Adrenal gland (tissue), 12 donors: ENCODE data around the gene MADD. TPM values are rescaled to one million over a fixed set of nuclear protein-coding genes. Genes with fewer than 3 reads are reported as not detected.

Experiments
- DNase-seq, 7 donors: peaks; one replicate each; pipeline ENCODE4 v3.0.0-alpha.2; 2019 to 2020
- H3K27ac ChIP-seq, 5 donors: fragments of 200-600 bp; sonication (generic) in 4 of 5; 1 replicate in 3 of 5; 2 replicates in 2 of 5; pipeline versions ENCODE4 v1.5.1 to v1.8.0; 2016 to 2020; ENCODE audit warnings: mild to moderate bottlenecking in 1 of 5
- H3K27me3 ChIP-seq: fragments of 200-600 bp; 2 replicates; pipeline ENCODE4 v1.8.0; 2021
- H3K36me3 ChIP-seq, 2 donors: fragments of 200-600 bp; replicated peaks in 1 of 2; 1 replicate in 1 of 2; 2 replicates in 1 of 2; pipeline versions ENCODE4 v1.5.1 to v1.8.0; 2018 to 2022
- H3K4me1 ChIP-seq, 2 donors: fragments of 200-600 bp; replicated peaks in 1 of 2; 1 replicate in 1 of 2; 2 replicates in 1 of 2; pipeline versions ENCODE4 v1.5.1 to v1.8.0; 2018 to 2021
- H3K4me3 ChIP-seq, 4 donors: fragments of 200-600 bp; sonication (generic) in 3 of 4; one replicate each; pipeline ENCODE4 v1.5.1; 2016 to 2018
- H3K9me3 ChIP-seq, 3 donors: fragments of 200-600 bp; sonication (generic) in 1 of 3; replicated peaks in 1 of 3; 1 replicate in 2 of 3; 2 replicates in 1 of 3; pipeline versions ENCODE4 v1.5.1 to v1.8.0; 2016 to 2021
- CTCF ChIP-seq, 6 experiments: fragments of 450-650 bp in 4 of 6; fragments of 200-600 bp in 2 of 6; sonication (generic) in 1 of 6; IDR thresholded peaks; 1 replicate in 5 of 6; 2 replicates in 1 of 6; pipeline versions ENCODE4 v1.5.1 to v1.8.0; 2016 to 2021; ENCODE audit warnings: antibody characterized with exemption in 6 of 6, mild to moderate bottlenecking in 2 of 6, moderate library complexity in 1 of 6
- POLR2A ChIP-seq, 2 donors: fragments of 450-650 bp; IDR thresholded peaks; one replicate each; pipeline ENCODE4 v1.6.1; 2017; ENCODE audit warnings: antibody characterized with exemption in 2 of 2, mild to moderate bottlenecking in 2 of 2, moderate library complexity in 1 of 2
- WGBS, 4 donors: extraction: QIAGEN DNeasy Blood & Tissue Kit in 2 of 4; methylation state at CpG; one replicate each; pipeline versions ENCODE4 v1.1.5 to v1.1.7; 2013 to 2017; 5-methylcytosine and 5-hydroxymethylcytosine counted together
- intact Hi-C, 2 donors: fragments of 100-400 bp; cut with DNase I; formaldehyde crosslinking; loops; one replicate each; pipeline versions ENCODE4 v1.14.1 to v1.15.0; 2022 to 2023
- polyA plus RNA-seq, 3 donors: library from polyadenylated mRNA; stranded (reverse); fragments of 200-250 nt in 2 of 3; fragments of 350-450 nt in 1 of 3; fragmentation: Illumina TruSeq in 1 of 3; extraction: RNeasy Lipid Tissue Mini Kit (QIAGEN cat#74804) in 1 of 3; gene quantifications; one replicate each; pipeline ENCODE4 v1.2.3, GENCODE V29; 2013 to 2014
- total RNA-seq, 9 donors: library from RNA; depleted of rRNA in 4 of 9; stranded (reverse); fragments of >200 nt in 4 of 9; fragments of 120-200 nt in 1 of 9; fragmentation: NEBNext Ultra II Directional in 1 of 9; extraction: Animal tissue kit (Norgen Biotek cat#: 25700) in 1 of 9; gene quantifications; one replicate each; pipeline versions ENCODE4 v1.1.0 to v1.2.4, GENCODE V29; 2013 to 2023
- donor health status: healthy with polysubstance abuse.
- donor health status: Bipolar disorder and iron deficiency.
- donor health status: DM: yes; HTN: yes; CAD: no.
- donor health status: DM: no; HTN: no; CAD: no.
- donor health status: DM: no; HTN: no; CAD: no.
- donor health status: DM: yes; HTN: yes; CAD: no.

MADD gene
- total and polyA plus RNA-seq, 12 donors: 33.4 to 83.0 (median 49.2) TPM

- DNase-seq: no peak
- no peaks in the 10 kb centered on the region for H3K36me3 ChIP-seq
- WGBS, 4 donors: 45 to 61% (median 59%) methylated on average over 3 of the region's 3 CpGs
- H3K4me1 ChIP-seq: peaks cover 4 to 7% of the 10 kb centered on the region in 2 donors
- H3K27ac ChIP-seq: peak overlapping the region in 3 of 5 donors; percentile 11 to 36 (median 21)
- no peak overlapping the region for H3K4me3 ChIP-seq
- H3K9me3 ChIP-seq: no peaks in the 10 kb centered on the region
- no peak for TF ChIP-seq CTCF (IDR thresholded peaks at IDR 0.05)
- no peak for TF ChIP-seq POLR2A (IDR thresholded peaks at IDR 0.05)
- H3K27me3 ChIP-seq: no peaks in the 10 kb centered on the region
- intact Hi-C loops: loop anchor here in 1 of 2 donors (5.0 kb wide), 2 partner anchors 43 to 83 kb away; no protein-coding TSS in a partner anchor
These were observed 99.7 kb downstream of the MADD start for GRCh38 chr11:47369676-47370075.

GRCh38 chr11:47372422-47372821 lies 102.5 kb downstream of the MADD start:
- H3K9me3 ChIP-seq: no peaks in the 10 kb centered on the region
- DNase-seq: no peak
- TF ChIP-seq POLR2A (IDR thresholded peaks at IDR 0.05): no peak
- TF ChIP-seq CTCF (IDR thresholded peaks at IDR 0.05): no peak
- intact Hi-C loops: loop anchor here in 1 of 2 donors (5.0 kb wide), 2 partner anchors 40 to 80 kb away; no protein-coding TSS in a partner anchor
- WGBS, 4 donors: 71 to 85% (median 78%) methylated on average over 7 of the region's 7 CpGs
- peaks cover 4 to 7% of the 10 kb centered on the region in 2 donors for H3K4me1 ChIP-seq
- H3K27ac ChIP-seq: no peak overlapping the region
- H3K27me3 ChIP-seq: no peaks in the 10 kb centered on the region
- H3K4me3 ChIP-seq: no peak overlapping the region
- no peaks in the 10 kb centered on the region for H3K36me3 ChIP-seq

- no peaks in the 10 kb centered on the region for H3K9me3 ChIP-seq
- TF ChIP-seq POLR2A (IDR thresholded peaks at IDR 0.05) (no peak), CTCF (IDR thresholded peaks at IDR 0.05) (peak; percentile 85 to 97 (median 94))
- no peaks in the 10 kb centered on the region for H3K36me3 ChIP-seq
- peak overlapping the region in 1 of 5 donors; percentile 58 for H3K27ac ChIP-seq
- H3K4me1 ChIP-seq: peaks cover 3 to 6% of the 10 kb centered on the region in 2 donors
- H3K27me3 ChIP-seq: no peaks in the 10 kb centered on the region
- intact Hi-C loops: loop anchor here in 1 of 2 donors (5.0 kb wide), 2 partner anchors 38 to 78 kb away; no protein-coding TSS in a partner anchor
- H3K4me3 ChIP-seq: no peak overlapping the region
- DNase-seq: peak; percentile 81 to 92 (median 88)
- 17 to 36% (median 32%) methylated on average over 6 to 19 of the region's 19 CpGs for WGBS, 4 donors
These were observed 104.2 kb downstream of the MADD start for GRCh38 chr11:47373876-47374719.

- DNase-seq: no peak
- intact Hi-C loops: loop anchor here (5.0 kb wide), 2 partner anchors 38 to 78 kb away; no protein-coding TSS in a partner anchor
- Histone ChIP-seq H3K9me3 (no peaks in the 10 kb centered on the region), H3K27me3 (no peaks in the 10 kb centered on the region), H3K4me3 (no peak overlapping the region), H3K4me1 (peaks cover 0 to 1% of the 10 kb centered on the region in 2 donors), H3K36me3 (no peaks in the 10 kb centered on the region), H3K27ac (peak overlapping the region in 1 of 5 donors; percentile 58)
- WGBS, 4 donors: 60 to 76% (median 73%) methylated on average over 2 to 5 of the region's 5 CpGs; no CpG with 5 or more reads in 1 of the 4 donors
- TF ChIP-seq POLR2A (IDR thresholded peaks at IDR 0.05) (no peak), CTCF (IDR thresholded peaks at IDR 0.05) (no peak)
These were observed 104.7 kb downstream of the MADD start for GRCh38 chr11:47374720-47375019.
